GM23338 (cell line): ENCODE data around the gene OR1J4. TPM values are rescaled to one million over a fixed set of nuclear protein-coding genes. Genes with fewer than 3 reads are reported as not detected.

Experiments
- ATAC-seq: fragments of 200-7000 bp; cut with Tn5 transposase; 3 replicates; pipeline ENCODE4 v1.9.1; 2020
- DNase-seq: peaks from one replicate; pipeline ENCODE4 v3.0.0-alpha.2; 2015; ENCODE audit warnings: low spot score
- H2AFZ ChIP-seq: fragments of 200-600 bp; sonication (generic); 2 replicates; pipeline ENCODE4 v1.8.0; 2016; ENCODE audit warnings: antibody characterized with exemption, mild to moderate bottlenecking, moderate library complexity
- H3F3A ChIP-seq: fragments of 200-600 bp; sonication (generic); replicated peaks from 2 replicates; pipeline ENCODE4 v1.8.0; 2017; ENCODE audit warnings: antibody characterized with exemption, mixed run types, low read depth
- H3K27ac ChIP-seq: fragments of 200-600 bp; sonication (generic); 2 replicates; pipeline ENCODE4 v1.6.1; 2016; ENCODE audit warnings: low read depth
- H3K27me3 ChIP-seq: fragments of 200-600 bp; sonication (generic); 2 replicates; pipeline ENCODE4 v1.8.0; 2016; ENCODE audit warnings: mild to moderate bottlenecking, mixed run types, moderate library complexity; ENCODE audit not compliant: insufficient read depth
- H3K36me3 ChIP-seq: fragments of 200-600 bp; sonication (generic); 2 replicates; pipeline ENCODE4 v1.8.0; 2016; ENCODE audit warnings: mild to moderate bottlenecking; ENCODE audit not compliant: insufficient read depth
- H3K4me1 ChIP-seq: fragments of 200-600 bp; sonication (generic); 2 replicates; pipeline ENCODE4 v1.8.0; 2016; ENCODE audit warnings: mild to moderate bottlenecking, moderate library complexity; ENCODE audit not compliant: insufficient read depth
- H3K4me2 ChIP-seq: fragments of 200-600 bp; sonication (generic); 2 replicates; pipeline ENCODE4 v1.7.1; 2017; ENCODE audit warnings: mixed run types
- H3K4me3 ChIP-seq: fragments of 200-600 bp; sonication (generic); 2 replicates; pipeline ENCODE4 v1.6.1; 2016; ENCODE audit warnings: mixed run types
- H3K79me2 ChIP-seq: fragments of 200-600 bp; sonication (generic); replicated peaks from 2 replicates; pipeline ENCODE4 v1.8.0; 2017; ENCODE audit warnings: mild to moderate bottlenecking; ENCODE audit not compliant: insufficient read depth
- H3K9me2 ChIP-seq: fragments of 200-600 bp; sonication (generic); 2 replicates; pipeline ENCODE4 v1.8.0; 2017; ENCODE audit not compliant: insufficient read depth
- H4K20me1 ChIP-seq: fragments of 200-600 bp; sonication (generic); replicated peaks from 2 replicates; pipeline ENCODE4 v1.8.0; 2017; ENCODE audit warnings: mild to moderate bottlenecking; ENCODE audit not compliant: insufficient read depth
- H3K27ac Mint-ChIP-seq: 2 replicates; pipeline ENCODE4 v1.8.0; 2020; ENCODE audit warnings: inconsistent platforms, mild to moderate bottlenecking, moderate library complexity, mixed read lengths
- H3K27me3 Mint-ChIP-seq: 3 replicates; pipeline ENCODE4 v1.8.0; 2022; ENCODE audit warnings: low read depth, mild to moderate bottlenecking, moderate library complexity, mixed read lengths, inconsistent platforms; ENCODE audit not compliant: insufficient read depth, poor library complexity
- H3K36me3 Mint-ChIP-seq: 3 replicates; pipeline ENCODE4 v1.8.0; 2021; ENCODE audit warnings: low read depth, mild to moderate bottlenecking, inconsistent platforms, moderate library complexity, mixed read lengths
- H3K4me1 Mint-ChIP-seq: 3 replicates; pipeline ENCODE4 v1.8.0; 2020; ENCODE audit warnings: mild to moderate bottlenecking, inconsistent platforms, mixed read lengths
- H3K4me3 Mint-ChIP-seq: 3 replicates; pipeline ENCODE4 v1.8.0; 2021; ENCODE audit warnings: moderate library complexity, mild to moderate bottlenecking, inconsistent platforms, mixed read lengths
- H3K9me3 Mint-ChIP-seq: 3 replicates; pipeline ENCODE4 v1.8.0; 2020; ENCODE audit warnings: moderate library complexity, mild to moderate bottlenecking, inconsistent platforms, mixed read lengths
- CREB1 ChIP-seq: fragments of 250-450 bp; sonication (Bioruptor Pico); IDR thresholded peaks from 2 replicates; pipeline ENCODE4 v1.5.0; 2020; ENCODE audit warnings: low read depth, mild to moderate bottlenecking, moderate library complexity
- EZH2 ChIP-seq: fragments of 200-600 bp; sonication (generic); IDR thresholded peaks from one replicate; pipeline ENCODE4 v1.8.0; 2017; ENCODE audit warnings: antibody characterized with exemption, mild to moderate bottlenecking, low read depth; ENCODE audit not compliant: unreplicated experiment
- JUNB ChIP-seq: IDR thresholded peaks from one replicate; pipeline ENCODE4 v1.6.1; 2016; ENCODE audit warnings: antibody characterized with exemption; ENCODE audit not compliant: unreplicated experiment
- STAT1 ChIP-seq: IDR thresholded peaks from one replicate; pipeline ENCODE4 v1.6.1; 2016; ENCODE audit warnings: antibody characterized with exemption; ENCODE audit not compliant: unreplicated experiment
- ZNF114 ChIP-seq: fragments of 250-450 bp; sonication (Bioruptor Pico); IDR thresholded peaks from 2 replicates; pipeline ENCODE4 v1.5.0; 2020; ENCODE audit warnings: mild to moderate bottlenecking, moderate library complexity
- polyA plus RNA-seq: library from polyadenylated mRNA; unstranded; fragments of >200 nt; fragmentation: Nextera tagmentation; extraction: Ambion mirVana; gene quantifications from 2 replicates; pipeline ENCODE4 v1.2.1, GENCODE V29; 2016
- total RNA-seq: library from RNA; depleted of rRNA; stranded (reverse); fragments of >200 nt; shearing (Covaris generic); gene quantifications from 2 replicates; pipeline ENCODE4 v1.2.3, GENCODE V29; 2014
- TF ChIP-seq, protein P1 (sequence below), 2 experiments: fragments of 200-600 bp in 1 of 2; sonication (generic) in 1 of 2; conservative IDR thresholded peaks; 2 replicates each; pipeline versions ENCODE4 v1.5.1 to v1.6.1; 2016 to 2017; ENCODE audit warnings: antibody characterized with exemption in 2 of 2, low read depth in 2 of 2, mild to moderate bottlenecking in 2 of 2, moderate library complexity in 1 of 2
- TF ChIP-seq, protein P2 (sequence below): fragments of 250-450 bp; sonication (Bioruptor Pico); IDR thresholded peaks from 2 replicates; pipeline ENCODE4 v1.5.0; 2020; ENCODE audit warnings: mild to moderate bottlenecking, moderate library complexity
- TF ChIP-seq, protein P3 (sequence below): IDR thresholded peaks from 2 replicates; pipeline ENCODE4 v1.6.1; 2016; ENCODE audit warnings: antibody characterized with exemption

OR1J4 gene
- total and polyA plus RNA-seq, 2 experiments from 2014 or later, result not detected

DNA sequence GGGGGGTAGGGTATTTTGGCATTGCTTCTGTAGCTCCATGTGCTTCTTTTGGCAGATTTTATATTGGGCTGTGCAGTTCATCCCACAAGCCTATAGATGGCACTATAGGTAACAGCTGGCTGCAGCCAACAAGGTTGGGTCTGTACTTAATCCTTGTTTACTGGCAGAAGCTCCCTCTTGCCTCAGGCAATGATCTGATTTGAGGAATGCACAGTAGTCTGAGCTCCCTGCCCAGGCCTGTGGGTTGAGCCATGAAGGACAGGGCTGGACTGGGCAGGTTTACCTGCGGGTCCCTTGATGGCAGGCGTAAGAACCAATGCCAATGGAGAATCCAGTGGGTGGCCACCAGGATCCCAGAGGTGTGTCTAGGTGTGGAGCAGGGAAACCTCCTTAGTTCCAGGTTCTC lies 20.1 kb upstream of the OR1J4 start:
- Histone ChIP-seq H3K9me2 (no peaks in the 10 kb centered on the region), H4K20me1 (no peaks in the 10 kb centered on the region), H3K36me3 (no peaks in the 10 kb centered on the region; the same call in 1 of the 2 replicates), H3K27ac (no peak overlapping the region), H3F3A (no peaks in the 10 kb centered on the region), H3K4me3 (no peak overlapping the region), H3K27me3 (no peaks in the 10 kb centered on the region; the same call in 1 of the 2 replicates), H3K4me1 (no peaks in the 10 kb centered on the region), H3K4me2 (no peak overlapping the region), H2AFZ (no peak overlapping the region), H3K79me2 (no peaks in the 10 kb centered on the region)
- H3K27me3 Mint-ChIP-seq, result peaks cover 8% of the 10 kb centered on the region
- DNase-seq (peak; percentile 78), ATAC-seq (peak; percentile 83)
- H3K9me3 Mint-ChIP-seq, result peaks cover 91% of the 10 kb centered on the region
- H3K4me1 Mint-ChIP-seq, result no peaks in the 10 kb centered on the region
- no peak overlapping the region for H3K4me3 Mint-ChIP-seq
- TF ChIP-seq EZH2, result no peak
- TF ChIP-seq, protein P1, sequence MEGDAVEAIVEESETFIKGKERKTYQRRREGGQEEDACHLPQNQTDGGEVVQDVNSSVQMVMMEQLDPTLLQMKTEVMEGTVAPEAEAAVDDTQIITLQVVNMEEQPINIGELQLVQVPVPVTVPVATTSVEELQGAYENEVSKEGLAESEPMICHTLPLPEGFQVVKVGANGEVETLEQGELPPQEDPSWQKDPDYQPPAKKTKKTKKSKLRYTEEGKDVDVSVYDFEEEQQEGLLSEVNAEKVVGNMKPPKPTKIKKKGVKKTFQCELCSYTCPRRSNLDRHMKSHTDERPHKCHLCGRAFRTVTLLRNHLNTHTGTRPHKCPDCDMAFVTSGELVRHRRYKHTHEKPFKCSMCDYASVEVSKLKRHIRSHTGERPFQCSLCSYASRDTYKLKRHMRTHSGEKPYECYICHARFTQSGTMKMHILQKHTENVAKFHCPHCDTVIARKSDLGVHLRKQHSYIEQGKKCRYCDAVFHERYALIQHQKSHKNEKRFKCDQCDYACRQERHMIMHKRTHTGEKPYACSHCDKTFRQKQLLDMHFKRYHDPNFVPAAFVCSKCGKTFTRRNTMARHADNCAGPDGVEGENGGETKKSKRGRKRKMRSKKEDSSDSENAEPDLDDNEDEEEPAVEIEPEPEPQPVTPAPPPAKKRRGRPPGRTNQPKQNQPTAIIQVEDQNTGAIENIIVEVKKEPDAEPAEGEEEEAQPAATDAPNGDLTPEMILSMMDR (conservative IDR thresholded peaks at IDR 0.05; ENCODE audit: low read depth in 2 of 2), result peak; percentile 78 to 83
- no peak overlapping the region for H3K27ac Mint-ChIP-seq
- H3K36me3 Mint-ChIP-seq, result no peaks in the 10 kb centered on the region; the same call in 1 of the 3 replicates

DNA sequence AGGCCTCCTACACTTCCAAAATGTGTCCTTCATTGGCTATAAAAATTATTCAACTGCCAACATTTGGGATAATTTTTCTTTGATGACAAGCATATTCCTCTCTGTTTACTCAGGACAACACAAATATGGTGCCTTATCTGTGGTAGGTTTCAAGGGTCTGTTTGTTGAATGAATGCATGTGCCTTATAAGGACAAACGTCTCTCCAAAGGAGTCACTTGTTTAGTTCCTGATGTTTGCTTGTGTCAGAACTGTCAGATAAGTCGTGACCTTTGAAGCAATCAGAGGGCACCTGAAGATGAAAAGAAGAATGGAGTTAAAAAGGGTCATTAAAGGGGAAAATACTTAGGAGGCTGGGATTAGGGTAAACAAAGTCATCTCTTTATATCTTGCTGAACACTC lies 12.0 kb upstream of the OR1J4 start:
- H3K4me3 Mint-ChIP-seq, result no peak overlapping the region
- no peak for DNase-seq
- peaks cover 2% of the 10 kb centered on the region for H3K27me3 Mint-ChIP-seq
- Histone ChIP-seq H4K20me1 (no peaks in the 10 kb centered on the region), H3K9me2 (no peaks in the 10 kb centered on the region), H3K36me3 (no peaks in the 10 kb centered on the region), H3K79me2 (no peaks in the 10 kb centered on the region), H3K4me3 (no peak overlapping the region), H2AFZ (no peak overlapping the region), H3F3A (no peaks in the 10 kb centered on the region), H3K4me1 (no peaks in the 10 kb centered on the region), H3K4me2 (no peak overlapping the region), H3K27ac (no peak overlapping the region), H3K27me3 (0 out of 2 replicates have a peak, but pooled peaks cover 2% of the 10 kb centered on the region)
- H3K4me1 Mint-ChIP-seq, result no peaks in the 10 kb centered on the region
- peaks cover 43% of the 10 kb centered on the region for H3K9me3 Mint-ChIP-seq
- ATAC-seq, result no peak
- no peak overlapping the region for H3K27ac Mint-ChIP-seq
- H3K36me3 Mint-ChIP-seq, result peaks cover 9% of the 10 kb centered on the region
- no peak for TF ChIP-seq EZH2
- TF ChIP-seq, protein P2, sequence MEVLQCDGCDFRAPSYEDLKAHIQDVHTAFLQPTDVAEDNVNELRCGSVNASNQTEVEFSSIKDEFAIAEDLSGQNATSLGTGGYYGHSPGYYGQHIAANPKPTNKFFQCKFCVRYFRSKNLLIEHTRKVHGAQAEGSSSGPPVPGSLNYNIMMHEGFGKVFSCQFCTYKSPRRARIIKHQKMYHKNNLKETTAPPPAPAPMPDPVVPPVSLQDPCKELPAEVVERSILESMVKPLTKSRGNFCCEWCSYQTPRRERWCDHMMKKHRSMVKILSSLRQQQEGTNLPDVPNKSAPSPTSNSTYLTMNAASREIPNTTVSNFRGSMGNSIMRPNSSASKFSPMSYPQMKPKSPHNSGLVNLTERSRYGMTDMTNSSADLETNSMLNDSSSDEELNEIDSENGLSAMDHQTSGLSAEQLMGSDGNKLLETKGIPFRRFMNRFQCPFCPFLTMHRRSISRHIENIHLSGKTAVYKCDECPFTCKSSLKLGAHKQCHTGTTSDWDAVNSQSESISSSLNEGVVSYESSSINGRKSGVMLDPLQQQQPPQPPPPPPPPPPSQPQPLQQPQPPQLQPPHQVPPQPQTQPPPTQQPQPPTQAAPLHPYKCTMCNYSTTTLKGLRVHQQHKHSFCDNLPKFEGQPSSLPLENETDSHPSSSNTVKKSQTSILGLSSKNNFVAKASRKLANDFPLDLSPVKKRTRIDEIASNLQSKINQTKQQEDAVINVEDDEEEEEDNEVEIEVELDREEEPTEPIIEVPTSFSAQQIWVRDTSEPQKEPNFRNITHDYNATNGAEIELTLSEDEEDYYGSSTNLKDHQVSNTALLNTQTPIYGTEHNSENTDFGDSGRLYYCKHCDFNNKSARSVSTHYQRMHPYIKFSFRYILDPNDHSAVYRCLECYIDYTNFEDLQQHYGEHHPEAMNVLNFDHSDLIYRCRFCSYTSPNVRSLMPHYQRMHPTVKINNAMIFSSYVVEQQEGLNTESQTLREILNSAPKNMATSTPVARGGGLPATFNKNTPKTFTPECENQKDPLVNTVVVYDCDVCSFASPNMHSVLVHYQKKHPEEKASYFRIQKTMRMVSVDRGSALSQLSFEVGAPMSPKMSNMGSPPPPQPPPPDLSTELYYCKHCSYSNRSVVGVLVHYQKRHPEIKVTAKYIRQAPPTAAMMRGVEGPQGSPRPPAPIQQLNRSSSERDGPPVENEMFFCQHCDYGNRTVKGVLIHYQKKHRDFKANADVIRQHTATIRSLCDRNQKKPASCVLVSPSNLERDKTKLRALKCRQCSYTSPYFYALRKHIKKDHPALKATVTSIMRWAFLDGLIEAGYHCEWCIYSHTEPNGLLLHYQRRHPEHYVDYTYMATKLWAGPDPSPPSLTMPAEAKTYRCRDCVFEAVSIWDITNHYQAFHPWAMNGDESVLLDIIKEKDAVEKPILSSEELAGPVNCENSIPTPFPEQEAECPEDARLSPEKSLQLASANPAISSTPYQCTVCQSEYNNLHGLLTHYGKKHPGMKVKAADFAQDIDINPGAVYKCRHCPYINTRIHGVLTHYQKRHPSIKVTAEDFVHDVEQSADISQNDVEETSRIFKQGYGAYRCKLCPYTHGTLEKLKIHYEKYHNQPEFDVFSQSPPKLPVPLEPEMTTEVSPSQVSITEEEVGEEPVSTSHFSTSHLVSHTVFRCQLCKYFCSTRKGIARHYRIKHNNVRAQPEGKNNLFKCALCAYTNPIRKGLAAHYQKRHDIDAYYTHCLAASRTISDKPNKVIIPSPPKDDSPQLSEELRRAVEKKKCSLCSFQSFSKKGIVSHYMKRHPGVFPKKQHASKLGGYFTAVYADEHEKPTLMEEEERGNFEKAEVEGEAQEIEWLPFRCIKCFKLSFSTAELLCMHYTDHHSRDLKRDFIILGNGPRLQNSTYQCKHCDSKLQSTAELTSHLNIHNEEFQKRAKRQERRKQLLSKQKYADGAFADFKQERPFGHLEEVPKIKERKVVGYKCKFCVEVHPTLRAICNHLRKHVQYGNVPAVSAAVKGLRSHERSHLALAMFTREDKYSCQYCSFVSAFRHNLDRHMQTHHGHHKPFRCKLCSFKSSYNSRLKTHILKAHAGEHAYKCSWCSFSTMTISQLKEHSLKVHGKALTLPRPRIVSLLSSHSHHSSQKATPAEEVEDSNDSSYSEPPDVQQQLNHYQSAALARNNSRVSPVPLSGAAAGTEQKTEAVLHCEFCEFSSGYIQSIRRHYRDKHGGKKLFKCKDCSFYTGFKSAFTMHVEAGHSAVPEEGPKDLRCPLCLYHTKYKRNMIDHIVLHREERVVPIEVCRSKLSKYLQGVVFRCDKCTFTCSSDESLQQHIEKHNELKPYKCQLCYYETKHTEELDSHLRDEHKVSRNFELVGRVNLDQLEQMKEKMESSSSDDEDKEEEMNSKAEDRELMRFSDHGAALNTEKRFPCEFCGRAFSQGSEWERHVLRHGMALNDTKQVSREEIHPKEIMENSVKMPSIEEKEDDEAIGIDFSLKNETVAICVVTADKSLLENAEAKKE (CRISPR knock-in tag), result no peak
- TF ChIP-seq, protein P3, sequence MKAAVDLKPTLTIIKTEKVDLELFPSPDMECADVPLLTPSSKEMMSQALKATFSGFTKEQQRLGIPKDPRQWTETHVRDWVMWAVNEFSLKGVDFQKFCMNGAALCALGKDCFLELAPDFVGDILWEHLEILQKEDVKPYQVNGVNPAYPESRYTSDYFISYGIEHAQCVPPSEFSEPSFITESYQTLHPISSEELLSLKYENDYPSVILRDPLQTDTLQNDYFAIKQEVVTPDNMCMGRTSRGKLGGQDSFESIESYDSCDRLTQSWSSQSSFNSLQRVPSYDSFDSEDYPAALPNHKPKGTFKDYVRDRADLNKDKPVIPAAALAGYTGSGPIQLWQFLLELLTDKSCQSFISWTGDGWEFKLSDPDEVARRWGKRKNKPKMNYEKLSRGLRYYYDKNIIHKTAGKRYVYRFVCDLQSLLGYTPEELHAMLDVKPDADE, result no peak
- TF ChIP-seq JUNB, result no peak
- no peak for TF ChIP-seq CREB1 (CRISPR knock-in tag)
- no peak for TF ChIP-seq STAT1
- TF ChIP-seq, protein P1 (conservative IDR thresholded peaks at IDR 0.05; ENCODE audit: low read depth in 2 of 2), result no peak
- no peak for TF ChIP-seq ZNF114 (CRISPR knock-in tag)
